Stomach (tissue), 9 donors: Measurements from ENCODE around the gene LRFN2. TPM values are rescaled to one million over a fixed set of nuclear protein-coding genes. Genes with fewer than 3 reads are reported as not detected.

Source experiments
- DNase-seq, 2 donors: peaks; one replicate each; pipeline versions ENCODE4 v3.0.0 to v3.0.0-alpha.2; 2013 to 2019
- H3K27ac ChIP-seq, 5 donors: fragments of 200-600 bp in 4 of 5; sonication (generic) in 4 of 5; one replicate each; pipeline ENCODE4 v1.5.1; 2013 to 2019; ENCODE audit warnings: mild to moderate bottlenecking in 1 of 5, moderate library complexity in 1 of 5
- H3K27me3 ChIP-seq, 3 donors: fragments of 200-600 bp; sonication (generic); one replicate each; pipeline ENCODE4 v1.5.1; 2017 to 2019; ENCODE audit warnings: mixed run types in 1 of 3
- H3K36me3 ChIP-seq, 4 donors: fragments of 200-600 bp; sonication (generic); 1 replicate in 3 of 4; 2 replicates in 1 of 4; pipeline ENCODE4 v1.5.1; 2016 to 2019
- H3K4me1 ChIP-seq, 4 donors: fragments of 200-600 bp; sonication (generic); one replicate each; pipeline ENCODE4 v1.5.1; 2016 to 2019
- H3K4me3 ChIP-seq, 4 donors: fragments of 200-600 bp; sonication (generic) in 3 of 4; one replicate each; pipeline ENCODE4 v1.5.1; 2016 to 2019; ENCODE audit warnings: mild to moderate bottlenecking in 1 of 4
- H3K9me3 ChIP-seq, 4 donors: fragments of 200-600 bp; sonication (generic); one replicate each; pipeline ENCODE4 v1.5.1; 2016 to 2019
- CTCF ChIP-seq, 7 experiments: fragments of 450-650 bp in 4 of 7; fragments of 200-600 bp in 3 of 7; sonication (generic) in 3 of 7; IDR thresholded peaks; one replicate each; pipeline ENCODE4 v1.5.1; 2016 to 2019; ENCODE audit warnings: antibody characterized with exemption in 7 of 7, control low read depth in 2 of 7, mild to moderate bottlenecking in 1 of 7
- EP300 ChIP-seq: sonication (generic); formaldehyde crosslinking; IDR thresholded peaks from one replicate; pipeline ENCODE4 v1.6.1; 2017; ENCODE audit warnings: antibody characterized with exemption
- POLR2A ChIP-seq, 4 donors: fragments of 450-650 bp; IDR thresholded peaks; one replicate each; pipeline ENCODE4 v1.6.1; 2016; ENCODE audit warnings: antibody characterized with exemption in 4 of 4, control low read depth in 2 of 4, mild to moderate bottlenecking in 1 of 4, moderate library complexity in 1 of 4
- POLR2AphosphoS5 ChIP-seq, 3 donors: sonication (generic); formaldehyde crosslinking; IDR thresholded peaks; one replicate each; pipeline ENCODE4 v1.6.1; 2016; ENCODE audit warnings: antibody characterized with exemption in 3 of 3
- WGBS, 5 donors: extraction: QIAGEN DNeasy Blood & Tissue Kit in 3 of 5; methylation state at CpG; one replicate each; pipeline versions ENCODE4 v1.1.5 to v1.1.7; 2013 to 2018; 5-methylcytosine and 5-hydroxymethylcytosine counted together
- intact Hi-C: fragments of 100-400 bp; cut with DNase I; formaldehyde crosslinking; loops from one replicate; pipeline ENCODE4 v1.15.1; 2023; ENCODE audit warnings: low total_unique reads
- polyA plus RNA-seq, 3 donors: library from polyadenylated mRNA; stranded (reverse); fragments of 200-250 nt; gene quantifications; one replicate each; pipeline ENCODE4 v1.2.3, GENCODE V29; 2013
- total RNA-seq, 5 donors: library from RNA; depleted of rRNA; stranded (reverse); fragments of >200 nt; gene quantifications; one replicate each; pipeline versions ENCODE4 v1.1.0 to v1.2.3, GENCODE V29; 2014 to 2016
- donor health status: healthy with polysubstance abuse.
- donor health status: Bipolar disorder and iron deficiency.
- donor health status: healthy.

LRFN2 gene
- total and polyA plus RNA-seq, 8 donors, result 0.10 TPM; not detected in 7

GRCh38 chr6:40505191-40505810 is 81.9 kb downstream of the LRFN2 start:
- 89 to 93% (median 91%) methylated on average over 12 of the region's 12 CpGs for WGBS, 5 donors

GRCh38 chr6:40504274-40504673 is 82.9 kb downstream of the LRFN2 start:
- WGBS, 5 donors, result 76 to 93% (median 88%) methylated on average over 3 of the region's 3 CpGs
- H3K27me3 ChIP-seq, result no peaks in the 10 kb centered on the region
- no peaks in the 10 kb centered on the region for H3K36me3 ChIP-seq
- H3K9me3 ChIP-seq, result no peaks in the 10 kb centered on the region
- no peaks in the 10 kb centered on the region for H3K4me1 ChIP-seq
- no peak for TF ChIP-seq CTCF (IDR thresholded peaks at IDR 0.05)
- no peak for TF ChIP-seq POLR2AphosphoS5 (IDR thresholded peaks at IDR 0.05)
- TF ChIP-seq POLR2A (IDR thresholded peaks at IDR 0.05), result no peak
- TF ChIP-seq EP300, result no peak
- intact Hi-C loops, result no loop called here
- DNase-seq, result no peak
- H3K27ac ChIP-seq, result no peak overlapping the region
- no peak overlapping the region for H3K4me3 ChIP-seq

More at GRCh38 chr6:40505191-40505810, 81.9 kb downstream of the LRFN2 start:
- Histone ChIP-seq H3K9me3 (no peaks in the 10 kb centered on the region), H3K4me1 (no peaks in the 10 kb centered on the region), H3K27ac (no peak overlapping the region), H3K4me3 (no peak overlapping the region), H3K27me3 (no peaks in the 10 kb centered on the region), H3K36me3 (no peaks in the 10 kb centered on the region)
- intact Hi-C loops, result no loop called here
- DNase-seq, result no peak
- TF ChIP-seq POLR2AphosphoS5 (IDR thresholded peaks at IDR 0.05) (no peak), CTCF (IDR thresholded peaks at IDR 0.05) (no peak), POLR2A (IDR thresholded peaks at IDR 0.05) (no peak), EP300 (no peak)

- Histone ChIP-seq H3K4me1 (no peaks in the 10 kb centered on the region), H3K27me3 (no peaks in the 10 kb centered on the region), H3K4me3 (no peak overlapping the region), H3K27ac (no peak overlapping the region), H3K36me3 (no peaks in the 10 kb centered on the region), H3K9me3 (no peaks in the 10 kb centered on the region)
- no peak for DNase-seq
- WGBS, 5 donors, result 66 to 80% (median 70%) methylated on average over 4 of the region's 4 CpGs
- TF ChIP-seq POLR2AphosphoS5 (IDR thresholded peaks at IDR 0.05) (no peak), POLR2A (IDR thresholded peaks at IDR 0.05) (no peak), EP300 (no peak), CTCF (IDR thresholded peaks at IDR 0.05) (no peak)
- intact Hi-C loops, result no loop called here
Measured at GRCh38 chr6:40500227-40500626, 86.9 kb downstream of the LRFN2 start.

- TF ChIP-seq EP300 (no peak), CTCF (IDR thresholded peaks at IDR 0.05) (no peak), POLR2A (IDR thresholded peaks at IDR 0.05) (no peak), POLR2AphosphoS5 (IDR thresholded peaks at IDR 0.05) (no peak)
- no peaks in the 10 kb centered on the region for H3K4me1 ChIP-seq
- WGBS, 5 donors, result 56 to 74% (median 66%) methylated on average over 8 of the region's 8 CpGs
- no peak overlapping the region for H3K4me3 ChIP-seq
- H3K9me3 ChIP-seq, result no peaks in the 10 kb centered on the region
- peaks cover 0 to under 1% (median 0%) of the 10 kb centered on the region in 3 donors for H3K27me3 ChIP-seq
- intact Hi-C loops, result no loop called here
- peak in 1 of 2 donors; percentile 63 for DNase-seq
- H3K27ac ChIP-seq, result no peak overlapping the region
- no peaks in the 10 kb centered on the region for H3K36me3 ChIP-seq
Measured at GRCh38 chr6:40499215-40499614, 87.9 kb downstream of the LRFN2 start.
